OCI-LY1 (cell line): ENCODE measurements around the gene ANO3.

Source experiments
- H2AFZ ChIP-seq: fragments of 200-600 bp; sonication (generic), shearing (Covaris generic); 2 replicates; pipeline ENCODE4 v1.6.0; 2014; ENCODE audit warnings: antibody characterized with exemption, mild to moderate bottlenecking, low read length
- H3F3A ChIP-seq: fragments of 200-600 bp; sonication (generic), shearing (Covaris generic); 2 replicates; pipeline ENCODE4 v1.6.0; 2014; ENCODE audit warnings: mild to moderate bottlenecking, antibody characterized with exemption, low read length, moderate library complexity; ENCODE audit not compliant: insufficient read depth
- H3K27ac ChIP-seq: fragments of 200-600 bp; sonication (generic); 2 replicates; pipeline ENCODE4 v1.5.1; 2014; ENCODE audit warnings: low read length, mixed run types, mild to moderate bottlenecking, low read depth; ENCODE audit not compliant: poor library complexity, severe bottlenecking
- H3K27me3 ChIP-seq: fragments of 200-600 bp; sonication (generic); 2 replicates; pipeline ENCODE4 v1.6.0; 2014; ENCODE audit warnings: antibody characterized with exemption, mild to moderate bottlenecking, low read length, moderate library complexity; ENCODE audit not compliant: insufficient read depth
- H3K36me3 ChIP-seq: fragments of 200-600 bp; sonication (generic); 2 replicates; pipeline ENCODE4 v1.6.1; 2014; ENCODE audit warnings: mild to moderate bottlenecking, antibody characterized with exemption, low read length, moderate library complexity, mixed read lengths; ENCODE audit not compliant: insufficient read depth
- H3K4me1 ChIP-seq: fragments of 200-600 bp; sonication (generic); 2 replicates; pipeline ENCODE4 v1.5.1; 2014; ENCODE audit warnings: mild to moderate bottlenecking, low read length, moderate library complexity; ENCODE audit not compliant: insufficient read depth, severe bottlenecking
- H3K4me2 ChIP-seq: fragments of 200-600 bp; sonication (generic), shearing (Covaris generic); 2 replicates; pipeline ENCODE4 v1.6.1; 2014; ENCODE audit warnings: low read length
- H3K4me3 ChIP-seq: fragments of 200-600 bp; sonication (generic); 2 replicates; pipeline ENCODE4 v1.5.1; 2014; ENCODE audit warnings: low read length, low read depth, mild to moderate bottlenecking, mixed read lengths; ENCODE audit not compliant: poor library complexity, severe bottlenecking
- H3K79me2 ChIP-seq: fragments of 200-600 bp; shearing (Covaris generic); 2 replicates; pipeline ENCODE4 v1.6.1; 2016; ENCODE audit warnings: mixed run types, low read length, mixed read lengths; ENCODE audit not compliant: insufficient read depth
- H3K9ac ChIP-seq: fragments of 200-600 bp; sonication (generic), shearing (Covaris generic); 2 replicates; pipeline ENCODE4 v1.6.1; 2014; ENCODE audit warnings: mild to moderate bottlenecking, low read length, mixed read lengths
- H3K9me2 ChIP-seq: fragments of 200-600 bp; sonication (generic), shearing (Covaris generic); 2 replicates; pipeline ENCODE4 v1.6.1; 2014; ENCODE audit warnings: low read depth, mild to moderate bottlenecking, low read length, mixed read lengths
- H3K9me3 ChIP-seq: fragments of 200-600 bp; shearing (Covaris generic); 2 replicates; pipeline ENCODE4 v1.6.1; 2014; ENCODE audit warnings: low read length, mixed read lengths
- H4K20me1 ChIP-seq: fragments of 200-600 bp; sonication (generic), shearing (Covaris generic); 2 replicates; pipeline ENCODE4 v1.6.0; 2016; ENCODE audit warnings: mild to moderate bottlenecking, low read length; ENCODE audit not compliant: insufficient read depth
- EZH2 ChIP-seq: fragments of 200-600 bp; sonication (generic), shearing (Covaris generic); IDR thresholded peaks from 2 replicates; pipeline ENCODE4 v1.8.0; 2017; ENCODE audit warnings: borderline replicate concordance, mixed run types, mild to moderate bottlenecking, antibody characterized with exemption, low read length, moderate library complexity, mixed read lengths
- TF ChIP-seq, protein P1 (sequence below): fragments of 200-600 bp; sonication (generic), shearing (Covaris generic); IDR thresholded peaks from 2 replicates; pipeline ENCODE4 v1.5.1; 2017; ENCODE audit warnings: mild to moderate bottlenecking, antibody characterized with exemption, low read length, moderate library complexity, mixed read lengths

The ANO3 gene

GRCh38 chr11:26473216-26474194 lies 141.6 kb downstream of the ANO3 start:
- H4K20me1 ChIP-seq: no peaks in the 10 kb centered on the region
- no peak overlapping the region for H3K4me3 ChIP-seq
- H3K27me3 ChIP-seq: no peaks in the 10 kb centered on the region
- H2AFZ ChIP-seq: no peak overlapping the region
- H3F3A ChIP-seq: no peaks in the 10 kb centered on the region
- no peaks in the 10 kb centered on the region for H3K36me3 ChIP-seq
- H3K27ac ChIP-seq: no peak overlapping the region
- H3K4me1 ChIP-seq: no peaks in the 10 kb centered on the region
- no peaks in the 10 kb centered on the region for H3K9me2 ChIP-seq
- TF ChIP-seq EZH2: no peak
- TF ChIP-seq, protein P1, sequence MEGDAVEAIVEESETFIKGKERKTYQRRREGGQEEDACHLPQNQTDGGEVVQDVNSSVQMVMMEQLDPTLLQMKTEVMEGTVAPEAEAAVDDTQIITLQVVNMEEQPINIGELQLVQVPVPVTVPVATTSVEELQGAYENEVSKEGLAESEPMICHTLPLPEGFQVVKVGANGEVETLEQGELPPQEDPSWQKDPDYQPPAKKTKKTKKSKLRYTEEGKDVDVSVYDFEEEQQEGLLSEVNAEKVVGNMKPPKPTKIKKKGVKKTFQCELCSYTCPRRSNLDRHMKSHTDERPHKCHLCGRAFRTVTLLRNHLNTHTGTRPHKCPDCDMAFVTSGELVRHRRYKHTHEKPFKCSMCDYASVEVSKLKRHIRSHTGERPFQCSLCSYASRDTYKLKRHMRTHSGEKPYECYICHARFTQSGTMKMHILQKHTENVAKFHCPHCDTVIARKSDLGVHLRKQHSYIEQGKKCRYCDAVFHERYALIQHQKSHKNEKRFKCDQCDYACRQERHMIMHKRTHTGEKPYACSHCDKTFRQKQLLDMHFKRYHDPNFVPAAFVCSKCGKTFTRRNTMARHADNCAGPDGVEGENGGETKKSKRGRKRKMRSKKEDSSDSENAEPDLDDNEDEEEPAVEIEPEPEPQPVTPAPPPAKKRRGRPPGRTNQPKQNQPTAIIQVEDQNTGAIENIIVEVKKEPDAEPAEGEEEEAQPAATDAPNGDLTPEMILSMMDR: no peak
- H3K4me2 ChIP-seq: no peak overlapping the region
- no peaks in the 10 kb centered on the region for H3K79me2 ChIP-seq
- no peak overlapping the region for H3K9ac ChIP-seq
- H3K9me3 ChIP-seq: no peaks in the 10 kb centered on the region

DNA sequence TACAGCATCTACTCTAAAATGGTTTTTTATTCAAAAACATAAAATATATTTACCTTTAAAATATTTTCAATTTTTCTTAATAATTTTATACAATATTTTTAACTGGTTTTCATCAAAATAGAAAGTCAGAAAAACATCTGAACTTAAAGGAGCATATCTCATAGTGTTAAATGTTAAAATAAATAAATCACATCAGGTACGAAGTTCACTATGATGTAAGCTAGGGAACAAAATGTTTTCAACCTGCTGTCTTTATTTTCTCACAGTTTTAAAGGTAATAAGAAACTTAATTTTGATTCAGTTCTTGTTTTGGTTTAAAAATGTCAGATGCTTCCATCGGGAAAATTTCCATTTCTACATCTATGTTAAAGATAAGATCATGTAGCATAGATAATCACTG lies 142.5 kb downstream of the ANO3 start:
- Histone ChIP-seq H3K79me2 (no peaks in the 10 kb centered on the region), H3K4me2 (no peak overlapping the region), H4K20me1 (no peaks in the 10 kb centered on the region), H3K36me3 (no peaks in the 10 kb centered on the region), H3K4me3 (no peak overlapping the region), H3K27me3 (no peaks in the 10 kb centered on the region), H3K27ac (no peak overlapping the region), H3K9me2 (no peaks in the 10 kb centered on the region), H3F3A (no peaks in the 10 kb centered on the region), H3K9me3 (no peaks in the 10 kb centered on the region), H3K9ac (no peak overlapping the region), H2AFZ (no peak overlapping the region), H3K4me1 (no peaks in the 10 kb centered on the region)
- TF ChIP-seq EZH2: no peak
- TF ChIP-seq, protein P1: no peak

GRCh38 chr11:26477396-26477795 lies 145.5 kb downstream of the ANO3 start:
- H3K9me2 ChIP-seq: no peaks in the 10 kb centered on the region
- no peak overlapping the region for H3K4me2 ChIP-seq
- H3K9ac ChIP-seq: no peak overlapping the region
- H3K9me3 ChIP-seq: no peaks in the 10 kb centered on the region
- H2AFZ ChIP-seq: no peak overlapping the region
- no peak overlapping the region for H3K27ac ChIP-seq
- no peak for TF ChIP-seq EZH2
- TF ChIP-seq, protein P1: no peak
- no peaks in the 10 kb centered on the region for H3K36me3 ChIP-seq
- H3K4me3 ChIP-seq: no peak overlapping the region
- H3K79me2 ChIP-seq: no peaks in the 10 kb centered on the region
- no peaks in the 10 kb centered on the region for H3K4me1 ChIP-seq
- H4K20me1 ChIP-seq: no peaks in the 10 kb centered on the region
- H3F3A ChIP-seq: no peaks in the 10 kb centered on the region
- no peaks in the 10 kb centered on the region for H3K27me3 ChIP-seq
